Measurements from ENCODE around the gene LRP2BP.

LRP2BP gene

DNA sequence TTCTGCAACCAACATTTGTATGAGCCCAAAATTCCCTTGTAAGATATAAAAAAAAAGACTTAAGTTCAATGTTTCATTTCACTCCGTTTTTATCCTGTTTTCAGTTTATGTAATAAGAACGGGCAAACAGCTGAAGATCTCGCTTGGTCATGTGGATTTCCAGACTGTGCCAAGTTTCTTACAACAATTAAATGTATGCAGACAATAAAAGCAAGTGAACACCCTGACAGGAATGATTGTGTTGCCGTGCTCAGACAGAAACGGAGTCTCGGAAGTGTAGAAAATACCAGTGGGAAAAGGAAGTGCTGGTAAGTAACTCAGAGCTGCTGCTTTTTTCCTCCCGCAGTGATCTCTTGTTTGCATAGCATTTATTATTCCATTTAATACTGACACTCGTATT, 3.7 kb upstream of the LRP2BP start:
- H4K8ac ChIP-seq (ENCODE audit: low read depth, low read length) = no peak overlapping the region
- H3K9me3 ChIP-seq (ENCODE audit: insufficient read depth, low read depth, low read length) = no peaks in the 10 kb centered on the region
- WGBS (ENCODE audit: extremely low coverage, insufficient coverage, insufficient read length) = no CpG with 5 or more reads among the region's 8 CpGs
- peaks cover 5% of the 10 kb centered on the region for H3K79me1 ChIP-seq (ENCODE audit: low read length)
- no peaks in the 10 kb centered on the region for H3K27me3 ChIP-seq (ENCODE audit: insufficient read depth, low read length)
- H2BK120ac ChIP-seq (ENCODE audit: insufficient read depth, low read length, poor library complexity) = no peak overlapping the region
- no peak for DNase-seq
- no peak overlapping the region for H2BK12ac ChIP-seq (ENCODE audit: low read length)
- H2AFZ ChIP-seq (ENCODE audit: insufficient read depth, low read length, poor library complexity) = no peak overlapping the region
- no peak overlapping the region for H3K4me2 ChIP-seq (ENCODE audit: low read length)
- no peak overlapping the region for H3K4ac ChIP-seq (ENCODE audit: low read depth, low read length)
- no peak overlapping the region for H2AK5ac ChIP-seq (ENCODE audit: low read length)
- H3K27ac ChIP-seq (ENCODE audit: low read depth, low read length) = no peak overlapping the region
- H4K12ac ChIP-seq (ENCODE audit: low read depth, low read length) = no peak overlapping the region
- no peak overlapping the region for H3K9ac ChIP-seq (ENCODE audit: low read length)
- H3K18ac ChIP-seq (ENCODE audit: low read length) = no peak overlapping the region
- H3K14ac ChIP-seq (ENCODE audit: low read length) = no peak overlapping the region
- peaks cover 0 to 3% of the 10 kb centered on the region in 2 experiments for H3K4me1 ChIP-seq (ENCODE audit: control insufficient read depth in 1 of 2, insufficient read depth in 2 of 2, low read length in 2 of 2)
- no peak overlapping the region for H3K4me3 ChIP-seq (ENCODE audit: low read depth, low read length)
- peaks cover 0 to 6% of the 10 kb centered on the region in 2 experiments for H3K36me3 ChIP-seq (ENCODE audit: control insufficient read depth in 1 of 2, insufficient read depth in 2 of 2, low read length in 2 of 2)
- no peak overlapping the region for H4K91ac ChIP-seq (ENCODE audit: low read depth, low read length)
- no peak overlapping the region for H3K23ac ChIP-seq (ENCODE audit: low read length)
- peaks cover 4% of the 10 kb centered on the region for H3K79me2 ChIP-seq (ENCODE audit: control insufficient read depth, insufficient read depth, low read length, poor library complexity)
- no peak overlapping the region for H2BK5ac ChIP-seq (ENCODE audit: low read depth, low read length, poor library complexity)

DNA sequence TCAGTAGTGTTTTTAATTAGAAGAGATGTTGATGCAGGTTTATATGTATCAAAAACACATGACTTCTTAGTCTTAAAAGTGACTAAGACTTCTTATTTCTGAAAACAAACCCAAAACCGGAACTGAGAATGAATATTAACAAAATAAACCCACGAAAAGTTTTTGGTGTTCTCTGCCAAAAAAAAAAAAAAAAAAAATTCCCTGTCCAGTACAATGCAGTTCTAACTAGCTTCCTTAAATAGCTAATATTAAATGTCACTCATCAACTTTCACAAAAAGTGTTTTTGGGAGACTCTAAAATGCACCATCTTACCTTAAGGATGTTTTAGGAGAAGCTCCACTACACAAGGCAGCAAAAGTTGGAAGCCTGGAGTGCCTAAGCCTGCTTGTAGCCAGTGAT, 2.9 kb upstream of the LRP2BP start:
- no peak overlapping the region for H3K18ac ChIP-seq (ENCODE audit: low read length)
- peaks cover 0 to 6% of the 10 kb centered on the region in 2 experiments for H3K36me3 ChIP-seq (ENCODE audit: control insufficient read depth in 1 of 2, insufficient read depth in 2 of 2, low read length in 2 of 2)
- H3K4me1 ChIP-seq (ENCODE audit: control insufficient read depth in 1 of 2, insufficient read depth in 2 of 2, low read length in 2 of 2) = peaks cover 0 to 3% of the 10 kb centered on the region in 2 experiments
- no peak overlapping the region for H4K91ac ChIP-seq (ENCODE audit: low read depth, low read length)
- no peak for DNase-seq
- no peak overlapping the region for H2AK5ac ChIP-seq (ENCODE audit: low read length)
- no peak overlapping the region for H2BK12ac ChIP-seq (ENCODE audit: low read length)
- H3K23ac ChIP-seq (ENCODE audit: low read length) = no peak overlapping the region
- H4K12ac ChIP-seq (ENCODE audit: low read depth, low read length) = no peak overlapping the region
- no peak overlapping the region for H3K4me2 ChIP-seq (ENCODE audit: low read length)
- no peak overlapping the region for H2BK120ac ChIP-seq (ENCODE audit: insufficient read depth, low read length, poor library complexity)
- no peaks in the 10 kb centered on the region for H3K9me3 ChIP-seq (ENCODE audit: insufficient read depth, low read depth, low read length)
- H2AFZ ChIP-seq (ENCODE audit: insufficient read depth, low read length, poor library complexity) = no peak overlapping the region
- no peaks in the 10 kb centered on the region for H3K27me3 ChIP-seq (ENCODE audit: insufficient read depth, low read length)
- H3K14ac ChIP-seq (ENCODE audit: low read length) = no peak overlapping the region
- H3K4me3 ChIP-seq (ENCODE audit: low read depth, low read length) = no peak overlapping the region
- WGBS (ENCODE audit: extremely low coverage, insufficient coverage, insufficient read length) = no CpG with 5 or more reads among the region's 2 CpGs
- H3K27ac ChIP-seq (ENCODE audit: low read depth, low read length) = no peak overlapping the region
- H3K4ac ChIP-seq (ENCODE audit: low read depth, low read length) = no peak overlapping the region
- H3K9ac ChIP-seq (ENCODE audit: low read length) = no peak overlapping the region
- no peak overlapping the region for H4K8ac ChIP-seq (ENCODE audit: low read depth, low read length)
- no peak overlapping the region for H2BK5ac ChIP-seq (ENCODE audit: low read depth, low read length, poor library complexity)
- H3K79me1 ChIP-seq (ENCODE audit: low read length) = peaks cover 5% of the 10 kb centered on the region
- peaks cover 4% of the 10 kb centered on the region for H3K79me2 ChIP-seq (ENCODE audit: control insufficient read depth, insufficient read depth, low read length, poor library complexity)

DNA sequence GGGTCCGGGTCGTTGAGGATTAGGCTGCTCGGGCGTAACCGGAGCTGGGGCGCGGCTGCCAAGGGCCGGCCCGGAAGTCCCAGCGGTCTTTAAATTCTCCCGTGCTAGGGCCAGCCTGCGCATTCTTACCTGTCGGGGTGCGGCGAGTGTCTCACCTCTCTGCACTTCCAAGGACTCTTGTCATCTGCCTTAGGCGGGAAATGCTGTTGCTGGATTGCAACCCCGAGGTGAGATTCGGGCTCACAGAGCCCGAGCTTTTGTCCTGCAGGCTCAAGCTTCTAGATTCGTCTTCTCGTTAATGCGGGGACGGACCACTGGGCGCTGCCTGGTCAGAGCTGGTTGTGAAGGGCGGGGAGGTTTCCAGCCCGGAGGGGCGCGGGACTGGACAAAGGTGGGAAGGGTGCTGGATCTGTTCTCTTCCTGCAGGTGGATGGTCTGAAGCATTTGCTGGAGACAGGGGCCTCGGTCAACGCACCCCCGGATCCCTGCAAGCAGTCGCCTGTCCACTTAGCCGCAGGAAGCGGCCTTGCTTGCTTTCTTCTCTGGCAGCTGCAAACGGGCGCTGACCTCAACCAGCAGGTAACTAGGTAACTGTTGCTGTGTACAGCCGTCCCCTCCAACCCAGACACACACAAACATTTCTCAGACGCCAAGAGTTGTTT, 1.1 kb upstream of the LRP2BP start, which contains the start of gene ANKRD37:
TSS of gene ANKRD37 (plus strand) at position 118 of the 662 bp plus-strand sequence. CDS start at position 201, 83 bp downstream.
- Histone ChIP-seq H2AFZ (ENCODE audit: insufficient read depth, low read length, poor library complexity) (peak within 1 kb of the TSS; percentile 98), H3K18ac (ENCODE audit: low read length) (peak within 1 kb of the TSS; percentile 81), H3K4me3 (ENCODE audit: low read depth, low read length) (peak within 1 kb of the TSS; percentile 76), H3K9ac (ENCODE audit: low read length) (peak within 1 kb of the TSS; percentile 6), H3K14ac (ENCODE audit: low read length) (peak within 1 kb of the TSS; percentile 96), H3K79me2 (ENCODE audit: control insufficient read depth, insufficient read depth, low read length, poor library complexity) (peaks cover 4% of the 10 kb centered on the region), H3K79me1 (ENCODE audit: low read length) (peaks cover 5% of the 10 kb centered on the region), H3K36me3 (ENCODE audit: control insufficient read depth in 1 of 2, insufficient read depth in 2 of 2, low read length in 2 of 2) (peaks cover 0 to 3% of the 10 kb centered on the region in 2 experiments), H2BK120ac (ENCODE audit: insufficient read depth, low read length, poor library complexity) (peak within 1 kb of the TSS; percentile 82), H3K9me3 (ENCODE audit: insufficient read depth, low read depth, low read length) (no peaks in the 10 kb centered on the region), H3K27ac (ENCODE audit: low read depth, low read length) (peak within 1 kb of the TSS; percentile 90), H3K4me1 (ENCODE audit: control insufficient read depth in 1 of 2, insufficient read depth in 2 of 2, low read length in 2 of 2) (peaks cover 0 to 3% of the 10 kb centered on the region in 2 experiments), H4K91ac (ENCODE audit: low read depth, low read length) (peak within 1 kb of the TSS; percentile 99), H2BK5ac (ENCODE audit: low read depth, low read length, poor library complexity) (peak within 1 kb of the TSS; percentile 45), H4K12ac (ENCODE audit: low read depth, low read length) (peak within 1 kb of the TSS; percentile 88), H2BK12ac (ENCODE audit: low read length) (peak within 1 kb of the TSS; percentile 15), H4K8ac (ENCODE audit: low read depth, low read length) (peak within 1 kb of the TSS; percentile 85), H3K23ac (ENCODE audit: low read length) (no peak within 1 kb of the TSS), H2AK5ac (ENCODE audit: low read length) (peak within 1 kb of the TSS; percentile 35), H3K4me2 (ENCODE audit: low read length) (peak within 1 kb of the TSS; percentile 82), H3K27me3 (ENCODE audit: insufficient read depth, low read length) (no peaks in the 10 kb centered on the region), H3K4ac (ENCODE audit: low read depth, low read length) (peak within 1 kb of the TSS; percentile 46)
- no CpG with 5 or more reads among the region's 38 CpGs for WGBS (ENCODE audit: extremely low coverage, insufficient coverage, insufficient read length)
- peak; percentile 88 to 96 for DNase-seq

DNA sequence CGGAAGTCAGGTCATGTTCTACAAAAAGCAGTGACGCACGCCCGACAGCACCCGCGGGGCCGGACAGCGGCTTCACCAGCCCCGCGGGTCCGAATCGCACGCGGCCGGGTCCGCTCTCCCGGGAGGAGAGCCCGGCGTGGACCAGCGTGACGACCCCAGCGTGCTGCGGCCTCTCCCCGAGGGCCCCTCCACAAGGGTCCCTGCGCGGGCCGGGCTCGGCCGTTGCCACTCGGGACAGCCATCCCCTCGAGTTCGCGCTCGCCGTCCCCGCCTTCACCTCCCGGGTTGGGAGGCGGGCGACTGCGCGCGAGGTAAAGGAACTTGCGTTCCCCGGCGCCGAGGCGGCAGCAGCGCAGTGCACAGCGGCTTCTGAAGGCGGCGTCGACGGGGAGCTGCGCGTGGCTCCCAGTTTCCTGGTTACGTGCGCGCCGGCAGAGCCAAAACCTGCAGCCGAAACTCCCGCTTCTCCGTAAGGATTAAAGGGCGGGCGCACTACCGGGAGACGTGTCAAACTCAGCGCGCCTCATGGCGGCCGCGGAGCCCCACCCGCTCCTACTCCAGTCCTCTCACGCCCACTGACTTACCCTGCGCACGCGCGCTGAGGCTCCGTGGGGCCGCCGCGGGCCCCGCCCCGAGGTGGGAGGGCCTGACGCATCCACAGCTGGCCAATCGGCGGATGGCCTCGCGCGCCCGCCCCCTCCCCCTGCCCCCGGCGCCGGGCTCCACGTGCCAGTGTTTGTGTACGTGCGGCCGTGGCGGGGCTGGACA, 416 bp upstream of the LRP2BP start:
- Histone ChIP-seq H4K91ac (ENCODE audit: low read depth, low read length) (peak overlapping the region; percentile 99), H3K79me2 (ENCODE audit: control insufficient read depth, insufficient read depth, low read length, poor library complexity) (peaks cover 4% of the 10 kb centered on the region), H4K8ac (ENCODE audit: low read depth, low read length) (peak overlapping the region; percentile 85), H3K9ac (ENCODE audit: low read length) (peak overlapping the region; percentile 6), H3K4me2 (ENCODE audit: low read length) (peak overlapping the region; percentile 82), H2AK5ac (ENCODE audit: low read length) (peak overlapping the region; percentile 35), H3K79me1 (ENCODE audit: low read length) (peaks cover 5% of the 10 kb centered on the region), H3K18ac (ENCODE audit: low read length) (peak overlapping the region; percentile 81), H3K4ac (ENCODE audit: low read depth, low read length) (peak overlapping the region; percentile 46), H2BK5ac (ENCODE audit: low read depth, low read length, poor library complexity) (peak overlapping the region; percentile 45), H2BK120ac (ENCODE audit: insufficient read depth, low read length, poor library complexity) (peak overlapping the region; percentile 82), H2AFZ (ENCODE audit: insufficient read depth, low read length, poor library complexity) (peak overlapping the region; percentile 98), H3K23ac (ENCODE audit: low read length) (no peak overlapping the region), H3K4me3 (ENCODE audit: low read depth, low read length) (peak overlapping the region; percentile 76), H3K4me1 (ENCODE audit: control insufficient read depth in 1 of 2, insufficient read depth in 2 of 2, low read length in 2 of 2) (peaks cover 0 to 3% of the 10 kb centered on the region in 2 experiments), H3K36me3 (ENCODE audit: control insufficient read depth in 1 of 2, insufficient read depth in 2 of 2, low read length in 2 of 2) (peaks cover 0 to 2% of the 10 kb centered on the region in 2 experiments), H3K14ac (ENCODE audit: low read length) (peak overlapping the region; percentile 96), H3K27me3 (ENCODE audit: insufficient read depth, low read length) (no peaks in the 10 kb centered on the region), H2BK12ac (ENCODE audit: low read length) (peak overlapping the region; percentile 15), H3K9me3 (ENCODE audit: insufficient read depth, low read depth, low read length) (no peaks in the 10 kb centered on the region), H4K12ac (ENCODE audit: low read depth, low read length) (peak overlapping the region; percentile 88), H3K27ac (ENCODE audit: low read depth, low read length) (peak overlapping the region; percentile 90)
- DNase-seq = peak; percentile 98 to 99
- WGBS (ENCODE audit: extremely low coverage, insufficient coverage, insufficient read length) = no CpG with 5 or more reads among the region's 98 CpGs

Measured in trophoblast cell (in vitro differentiated cells and primary cell).